MM.1S (cell line): ENCODE data around the gene ARL6IP5.
A peak's percentile ranks its signal among the peaks of the same experiment; 100 is the strongest.

Experiments used
- DNase-seq: peaks from one replicate; pipeline ENCODE4 v3.0.0-alpha.2; 2015
- H2AFZ ChIP-seq: fragments of 300-600 bp; sonication (generic); 2 replicates; pipeline ENCODE4 v1.6.0; 2016; ENCODE audit warnings: antibody characterized with exemption, low read length
- H3F3A ChIP-seq: fragments of 300-600 bp; sonication (generic); 2 replicates; pipeline ENCODE4 v1.6.1; 2016; ENCODE audit warnings: mild to moderate bottlenecking, antibody characterized with exemption, low read length, moderate library complexity, mixed read lengths; ENCODE audit not compliant: insufficient read depth
- H3K27ac ChIP-seq: fragments of 300-600 bp; sonication (generic); 2 replicates; pipeline ENCODE4 v1.5.1; 2016; ENCODE audit warnings: mild to moderate bottlenecking, low read length
- H3K27me3 ChIP-seq: fragments of 300-600 bp; sonication (generic); replicated peaks from 2 replicates; pipeline ENCODE4 v1.6.0; 2016; ENCODE audit warnings: low read length; ENCODE audit not compliant: insufficient read depth
- H3K36me3 ChIP-seq: fragments of 300-600 bp; sonication (generic); replicated peaks from 2 replicates; pipeline ENCODE4 v1.6.1; 2016; ENCODE audit warnings: mild to moderate bottlenecking, low read length, mixed read lengths; ENCODE audit not compliant: insufficient read depth
- H3K4me1 ChIP-seq: fragments of 300-600 bp; sonication (generic); 2 replicates; pipeline ENCODE4 v1.6.1; 2016; ENCODE audit warnings: low read length, mixed read lengths
- H3K4me2 ChIP-seq: fragments of 300-600 bp; sonication (generic); 2 replicates; pipeline ENCODE4 v1.6.0; 2016; ENCODE audit warnings: low read depth, low read length
- H3K4me3 ChIP-seq: fragments of 300-600 bp; sonication (generic); 2 replicates; pipeline ENCODE4 v1.5.1; 2016; ENCODE audit warnings: low read length, mixed read lengths
- H3K79me2 ChIP-seq: fragments of 300-600 bp; sonication (generic); 2 replicates; pipeline ENCODE4 v1.6.1; 2016; ENCODE audit warnings: mixed run types, low read length, mixed read lengths
- H3K9ac ChIP-seq: fragments of 300-600 bp; sonication (generic); 2 replicates; pipeline ENCODE4 v1.6.1; 2016; ENCODE audit warnings: low read length, mixed read lengths
- H3K9me2 ChIP-seq: fragments of 300-600 bp; sonication (generic); replicated peaks from 2 replicates; pipeline ENCODE4 v1.6.1; 2016; ENCODE audit warnings: mild to moderate bottlenecking, low read length, mixed read lengths; ENCODE audit not compliant: insufficient read depth
- H3K9me3 ChIP-seq: fragments of 300-600 bp; sonication (generic); replicated peaks from 2 replicates; pipeline ENCODE4 v1.6.1; 2016; ENCODE audit warnings: mild to moderate bottlenecking, low read length, mixed read lengths; ENCODE audit not compliant: insufficient read depth
- H4K20me1 ChIP-seq: fragments of 300-600 bp; sonication (generic); 2 replicates; pipeline ENCODE4 v1.6.1; 2016; ENCODE audit warnings: mild to moderate bottlenecking, low read length, moderate library complexity, mixed read lengths; ENCODE audit not compliant: insufficient read depth
- EZH2 ChIP-seq: fragments of 300-600 bp; sonication (generic); optimal IDR thresholded peaks from 2 replicates; pipeline ENCODE3; 2017; ENCODE audit warnings: low read depth, mild to moderate bottlenecking, antibody characterized with exemption, low read length, mixed read lengths
- EZH2phosphoT487 ChIP-seq: fragments of 300-600 bp; sonication (generic); IDR thresholded peaks from 2 replicates; pipeline ENCODE4 v1.6.1; 2018; ENCODE audit warnings: antibody characterized with exemption, low read length
- TF ChIP-seq, protein P1 (sequence below): fragments of 300-600 bp; sonication (generic); IDR thresholded peaks from 2 replicates; pipeline ENCODE4 v1.5.1; 2016; ENCODE audit warnings: antibody characterized with exemption, low read length, mixed read lengths

Gene ARL6IP5

DNA sequence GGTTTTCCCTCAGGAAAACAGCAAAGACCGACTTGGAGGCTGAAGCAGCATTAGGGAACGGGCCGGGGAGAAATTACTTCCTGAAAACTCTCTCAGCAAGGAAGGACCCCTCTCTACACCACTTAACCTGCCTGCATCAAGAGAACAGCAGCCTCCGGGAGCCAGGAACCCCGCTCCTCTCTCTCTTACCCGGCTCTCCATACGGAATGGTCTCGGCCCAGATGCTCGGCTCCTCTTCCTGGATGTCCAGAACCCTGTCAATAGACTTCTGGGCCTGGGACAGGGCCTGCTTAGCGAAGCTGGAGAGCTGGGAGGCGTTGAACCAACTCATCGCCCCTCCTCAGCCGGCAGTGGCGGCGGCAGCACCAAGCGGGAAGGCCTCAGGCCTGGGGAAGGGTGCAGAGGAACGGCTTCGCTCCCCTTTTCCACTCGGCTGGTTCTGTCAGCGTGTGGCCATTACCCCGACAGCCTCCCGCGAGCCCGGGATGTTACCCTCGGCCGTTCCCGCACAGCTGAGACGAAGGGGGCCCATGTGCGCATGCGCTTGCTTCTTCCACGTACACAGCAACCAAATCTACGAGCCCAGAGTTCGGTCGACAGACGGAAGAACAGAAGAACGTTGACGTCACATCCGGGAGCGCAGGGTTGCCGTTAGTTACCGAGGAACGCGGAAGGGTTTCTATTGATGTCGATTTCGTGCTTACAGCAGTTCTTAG lies 32.8 kb upstream of the ARL6IP5 start, which contains the start of gene TMF1:
Gene TMF1, minus strand, starts transcription at position 578 of the 716 bp plus-strand sequence. Its CDS starts 247 bp downstream, at position 331.
- peak; percentile 99 for DNase-seq

DNA sequence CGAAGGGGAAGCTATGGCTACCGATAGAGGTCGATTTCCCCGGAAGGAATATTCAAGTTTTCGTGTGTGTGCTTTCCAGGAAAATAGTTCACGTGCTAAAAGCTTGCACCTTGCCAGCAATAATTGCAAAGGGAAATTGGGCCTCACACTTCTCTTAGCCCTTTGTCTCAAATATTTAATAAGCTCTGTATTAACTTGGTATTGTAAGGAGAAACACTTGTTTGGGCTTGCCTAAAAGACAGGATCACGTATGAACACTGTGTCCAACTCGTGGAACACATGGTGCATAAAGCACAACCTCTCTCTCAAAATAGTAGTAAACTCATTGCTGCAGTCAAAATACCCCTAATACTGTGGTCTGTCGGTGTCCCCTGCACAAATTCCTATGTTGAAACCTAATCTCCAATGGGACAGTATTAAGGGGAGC lies 32.3 kb upstream of the ARL6IP5 start:
- H4K20me1 ChIP-seq, result no peaks in the 10 kb centered on the region
- peak overlapping the region; percentile 77 for H3K27ac ChIP-seq
- H3K4me2 ChIP-seq, result peak overlapping the region; percentile 85
- H2AFZ ChIP-seq, result peak overlapping the region; percentile 44
- H3K27me3 ChIP-seq, result no peaks in the 10 kb centered on the region
- H3K79me2 ChIP-seq, result peaks cover 45% of the 10 kb centered on the region
- no peak for DNase-seq
- peaks cover 14% of the 10 kb centered on the region for H3K36me3 ChIP-seq
- H3F3A ChIP-seq, result peaks cover 5% of the 10 kb centered on the region; the same call in 1 of the 2 replicates
- 0 out of 2 replicates have a peak, but pooled peaks cover 6% of the 10 kb centered on the region for H3K4me1 ChIP-seq
- no peaks in the 10 kb centered on the region for H3K9me3 ChIP-seq
- no peaks in the 10 kb centered on the region for H3K9me2 ChIP-seq
- peak overlapping the region; percentile 93 for H3K9ac ChIP-seq
- peak overlapping the region; percentile 94 for H3K4me3 ChIP-seq
- TF ChIP-seq, protein P1, sequence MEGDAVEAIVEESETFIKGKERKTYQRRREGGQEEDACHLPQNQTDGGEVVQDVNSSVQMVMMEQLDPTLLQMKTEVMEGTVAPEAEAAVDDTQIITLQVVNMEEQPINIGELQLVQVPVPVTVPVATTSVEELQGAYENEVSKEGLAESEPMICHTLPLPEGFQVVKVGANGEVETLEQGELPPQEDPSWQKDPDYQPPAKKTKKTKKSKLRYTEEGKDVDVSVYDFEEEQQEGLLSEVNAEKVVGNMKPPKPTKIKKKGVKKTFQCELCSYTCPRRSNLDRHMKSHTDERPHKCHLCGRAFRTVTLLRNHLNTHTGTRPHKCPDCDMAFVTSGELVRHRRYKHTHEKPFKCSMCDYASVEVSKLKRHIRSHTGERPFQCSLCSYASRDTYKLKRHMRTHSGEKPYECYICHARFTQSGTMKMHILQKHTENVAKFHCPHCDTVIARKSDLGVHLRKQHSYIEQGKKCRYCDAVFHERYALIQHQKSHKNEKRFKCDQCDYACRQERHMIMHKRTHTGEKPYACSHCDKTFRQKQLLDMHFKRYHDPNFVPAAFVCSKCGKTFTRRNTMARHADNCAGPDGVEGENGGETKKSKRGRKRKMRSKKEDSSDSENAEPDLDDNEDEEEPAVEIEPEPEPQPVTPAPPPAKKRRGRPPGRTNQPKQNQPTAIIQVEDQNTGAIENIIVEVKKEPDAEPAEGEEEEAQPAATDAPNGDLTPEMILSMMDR, result no peak
- TF ChIP-seq EZH2, result no peak
- TF ChIP-seq EZH2phosphoT487, result no peak

More for the DNA sequence above, 32.8 kb upstream of the ARL6IP5 start, which contains the start of gene TMF1:
- Histone ChIP-seq H2AFZ (peak within 1 kb of the TSS; percentile 80), H3K4me2 (peak within 1 kb of the TSS; percentile 85), H3K27ac (peak within 1 kb of the TSS; percentile 77), H3K4me3 (peak within 1 kb of the TSS; percentile 94), H3K9me3 (no peaks in the 10 kb centered on the region), H3K9me2 (no peaks in the 10 kb centered on the region), H3F3A (peaks cover 5% of the 10 kb centered on the region; the same call in 1 of the 2 replicates), H4K20me1 (no peaks in the 10 kb centered on the region), H3K27me3 (no peaks in the 10 kb centered on the region), H3K79me2 (peaks cover 49% of the 10 kb centered on the region), H3K4me1 (0 out of 2 replicates have a peak, but pooled peaks cover 6% of the 10 kb centered on the region), H3K36me3 (peaks cover 20% of the 10 kb centered on the region), H3K9ac (peak within 1 kb of the TSS; percentile 93)
- no peak for TF ChIP-seq EZH2
- TF ChIP-seq, protein P1, result no peak

DNA sequence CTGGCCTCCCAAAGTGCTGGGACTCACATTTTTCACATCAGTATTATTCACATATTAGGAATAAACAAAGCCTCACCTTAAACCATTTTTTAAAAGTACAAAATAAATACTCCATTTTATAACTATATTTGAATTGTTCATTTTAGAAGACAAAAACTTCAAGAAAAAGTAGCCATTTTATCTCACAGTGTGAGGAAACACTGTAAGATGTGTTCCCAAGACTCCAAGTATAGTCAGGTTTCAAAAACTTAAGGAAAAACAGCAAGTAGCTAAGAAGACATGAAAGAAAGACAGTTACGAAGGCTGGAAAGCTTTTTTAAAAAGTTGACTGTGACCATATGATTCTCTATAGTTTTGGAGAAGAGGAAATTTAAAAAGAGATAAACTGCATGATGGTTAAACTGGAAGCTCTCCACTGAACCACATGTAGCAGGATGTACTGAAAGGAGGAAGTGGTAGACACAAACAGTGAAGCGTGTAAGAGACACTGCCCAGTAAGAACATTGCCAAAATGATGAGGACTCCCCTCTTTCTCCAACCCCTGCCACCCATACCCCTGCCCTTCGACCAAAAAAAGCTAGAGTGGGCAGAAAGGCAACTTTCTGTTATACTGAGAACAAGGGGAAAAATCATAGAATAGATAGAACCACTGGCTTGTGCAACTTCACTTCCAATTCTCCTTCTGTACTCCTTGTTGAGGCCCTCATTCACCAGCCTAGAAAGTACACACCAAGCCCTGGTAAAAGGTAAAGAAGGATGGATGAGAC lies 26.4 kb upstream of the ARL6IP5 start:
- H3K36me3 ChIP-seq, result peaks cover 15% of the 10 kb centered on the region
- TF ChIP-seq EZH2 (no peak), EZH2phosphoT487 (no peak)
- TF ChIP-seq, protein P1, result no peak
- no peak overlapping the region for H2AFZ ChIP-seq
- no peaks in the 10 kb centered on the region for H3K4me1 ChIP-seq
- no peak overlapping the region for H3K27ac ChIP-seq
- H3K9me2 ChIP-seq, result no peaks in the 10 kb centered on the region
- DNase-seq, result no peak
- no peaks in the 10 kb centered on the region for H3K79me2 ChIP-seq
- H3K9ac ChIP-seq, result no peak overlapping the region
- H3K4me2 ChIP-seq, result no peak overlapping the region
- no peak overlapping the region for H3K4me3 ChIP-seq
- 0 out of 2 replicates have a peak, but pooled peaks cover 5% of the 10 kb centered on the region for H3F3A ChIP-seq
- H3K9me3 ChIP-seq, result no peaks in the 10 kb centered on the region
- H4K20me1 ChIP-seq, result no peaks in the 10 kb centered on the region
- H3K27me3 ChIP-seq, result no peaks in the 10 kb centered on the region
